Measurements from ENCODE around the gene REC114.

The REC114 gene

GRCh38 chr15:73564255-73564654, 121.3 kb downstream of the REC114 start:
- Histone ChIP-seq H3K27ac (no peak overlapping the region), H3K4me3 (IDR thresholded peaks at IDR 0.05; ENCODE audit: insufficient read depth, low read depth, low read length) (no peak overlapping the region), H3K9ac (no peak overlapping the region), H3K27me3 (ENCODE audit: insufficient read depth, low read depth) (no peaks in the 10 kb centered on the region), H2AFZ (ENCODE audit: low read depth) (no peak overlapping the region), H3K4me2 (no peak overlapping the region), H4K20me1 (ENCODE audit: insufficient read depth) (no peaks in the 10 kb centered on the region), H3K4me1 (ENCODE audit: low read depth, poor library complexity, severe bottlenecking) (no peaks in the 10 kb centered on the region), H3K36me3 (ENCODE audit: insufficient read depth) (no peaks in the 10 kb centered on the region), H3K79me2 (ENCODE audit: insufficient read depth, low read depth) (no peaks in the 10 kb centered on the region)
- TF ChIP-seq, protein P1, sequence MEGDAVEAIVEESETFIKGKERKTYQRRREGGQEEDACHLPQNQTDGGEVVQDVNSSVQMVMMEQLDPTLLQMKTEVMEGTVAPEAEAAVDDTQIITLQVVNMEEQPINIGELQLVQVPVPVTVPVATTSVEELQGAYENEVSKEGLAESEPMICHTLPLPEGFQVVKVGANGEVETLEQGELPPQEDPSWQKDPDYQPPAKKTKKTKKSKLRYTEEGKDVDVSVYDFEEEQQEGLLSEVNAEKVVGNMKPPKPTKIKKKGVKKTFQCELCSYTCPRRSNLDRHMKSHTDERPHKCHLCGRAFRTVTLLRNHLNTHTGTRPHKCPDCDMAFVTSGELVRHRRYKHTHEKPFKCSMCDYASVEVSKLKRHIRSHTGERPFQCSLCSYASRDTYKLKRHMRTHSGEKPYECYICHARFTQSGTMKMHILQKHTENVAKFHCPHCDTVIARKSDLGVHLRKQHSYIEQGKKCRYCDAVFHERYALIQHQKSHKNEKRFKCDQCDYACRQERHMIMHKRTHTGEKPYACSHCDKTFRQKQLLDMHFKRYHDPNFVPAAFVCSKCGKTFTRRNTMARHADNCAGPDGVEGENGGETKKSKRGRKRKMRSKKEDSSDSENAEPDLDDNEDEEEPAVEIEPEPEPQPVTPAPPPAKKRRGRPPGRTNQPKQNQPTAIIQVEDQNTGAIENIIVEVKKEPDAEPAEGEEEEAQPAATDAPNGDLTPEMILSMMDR (conservative IDR thresholded peaks at IDR 0.05; ENCODE audit: low read depth, low read length), result no peak

DNA sequence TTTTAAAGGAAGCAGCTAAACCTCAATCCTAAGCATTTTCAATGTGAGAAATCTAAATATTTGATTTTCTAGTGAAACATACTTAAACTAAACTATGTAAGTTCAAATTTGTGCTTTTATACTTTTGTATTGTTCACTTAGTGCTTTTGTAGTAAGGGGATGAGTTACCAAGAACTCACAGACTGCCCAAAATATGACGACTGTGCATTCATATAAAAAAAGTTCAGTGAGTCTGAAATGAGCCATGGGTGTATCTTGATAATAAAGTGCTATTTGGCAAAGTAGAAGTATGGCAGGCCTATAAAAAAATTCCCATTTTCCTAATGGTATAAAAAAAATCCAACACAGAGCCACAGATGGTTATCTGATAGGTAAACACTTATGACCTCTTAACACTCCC, 124.1 kb downstream of the REC114 start:
- TF ChIP-seq, protein P1 (conservative IDR thresholded peaks at IDR 0.05; ENCODE audit: low read depth, low read length), result no peak
- H3K36me3 ChIP-seq (ENCODE audit: insufficient read depth), result no peaks in the 10 kb centered on the region
- H3K27ac ChIP-seq, result no peak overlapping the region
- H3K4me2 ChIP-seq, result no peak overlapping the region
- no peaks in the 10 kb centered on the region for H3K27me3 ChIP-seq (ENCODE audit: insufficient read depth, low read depth)
- no peaks in the 10 kb centered on the region for H4K20me1 ChIP-seq (ENCODE audit: insufficient read depth)
- H3K9ac ChIP-seq, result no peak overlapping the region
- no peak overlapping the region for H3K4me3 ChIP-seq (IDR thresholded peaks at IDR 0.05; ENCODE audit: insufficient read depth, low read depth, low read length)
- H3K79me2 ChIP-seq (ENCODE audit: insufficient read depth, low read depth), result no peaks in the 10 kb centered on the region
- H3K4me1 ChIP-seq (ENCODE audit: low read depth, poor library complexity, severe bottlenecking), result no peaks in the 10 kb centered on the region
- H2AFZ ChIP-seq (ENCODE audit: low read depth), result no peak overlapping the region

DNA sequence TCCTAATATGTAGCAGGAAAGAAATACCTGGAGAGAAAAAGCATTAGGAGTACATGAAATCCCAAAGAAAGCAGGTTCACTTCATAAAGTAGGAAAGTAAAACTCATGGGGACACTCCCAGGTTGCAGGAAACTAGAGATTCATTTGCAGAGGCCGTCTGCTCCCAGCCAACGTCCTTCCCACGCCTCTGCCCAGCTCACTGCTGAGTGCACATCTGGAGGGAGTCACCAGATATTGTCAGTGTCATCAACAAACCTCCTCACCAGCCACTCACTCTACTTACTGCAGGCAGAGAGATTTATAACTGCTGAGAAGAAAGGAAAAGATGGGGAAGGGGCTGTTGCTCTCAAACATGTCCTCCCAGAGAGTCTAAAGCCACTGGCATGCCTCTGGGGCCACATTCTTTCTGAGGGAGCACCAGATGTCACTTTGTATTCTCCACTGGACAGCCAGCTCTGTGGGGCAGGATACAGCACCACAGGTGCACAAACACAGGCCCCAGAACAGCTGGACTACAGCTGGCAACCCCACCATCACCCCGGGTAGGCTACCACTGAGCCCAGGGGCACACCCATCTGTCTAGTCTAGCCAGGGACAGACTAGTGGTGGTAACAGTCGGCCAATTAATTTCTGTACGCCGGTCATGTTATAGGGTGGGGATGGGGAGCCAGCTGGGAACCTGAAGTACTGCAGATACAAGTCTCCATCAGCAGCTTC, 125.8 kb downstream of the REC114 start:
- Histone ChIP-seq H3K36me3 (ENCODE audit: insufficient read depth) (no peaks in the 10 kb centered on the region), H3K27me3 (ENCODE audit: insufficient read depth, low read depth) (no peaks in the 10 kb centered on the region), H2AFZ (ENCODE audit: low read depth) (no peak overlapping the region), H4K20me1 (ENCODE audit: insufficient read depth) (no peaks in the 10 kb centered on the region), H3K9ac (no peak overlapping the region), H3K4me2 (no peak overlapping the region), H3K79me2 (ENCODE audit: insufficient read depth, low read depth) (no peaks in the 10 kb centered on the region), H3K27ac (no peak overlapping the region), H3K4me1 (ENCODE audit: low read depth, poor library complexity, severe bottlenecking) (no peaks in the 10 kb centered on the region), H3K4me3 (IDR thresholded peaks at IDR 0.05; ENCODE audit: insufficient read depth, low read depth, low read length) (no peak overlapping the region)
- TF ChIP-seq, protein P1 (conservative IDR thresholded peaks at IDR 0.05; ENCODE audit: low read depth, low read length), result no peak

DNA sequence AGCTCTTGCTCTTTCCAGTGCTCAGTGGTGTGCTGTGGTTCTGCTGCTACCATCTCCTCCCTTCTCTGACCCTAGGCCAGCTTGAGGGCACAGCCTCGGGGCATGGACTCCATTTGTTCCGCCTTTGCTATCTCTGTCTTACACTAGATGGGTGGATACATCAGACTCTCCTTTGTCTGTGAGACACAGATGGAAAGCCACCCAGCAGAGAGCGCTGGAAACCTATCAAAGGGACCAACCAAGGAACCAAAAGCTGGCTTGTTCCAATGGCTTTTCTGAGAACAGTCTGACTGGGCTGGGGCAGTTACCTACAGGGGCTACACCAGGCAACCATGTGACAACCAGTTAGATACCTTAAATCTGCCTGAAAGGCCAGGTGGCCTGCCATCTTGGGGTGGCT, 126.4 kb downstream of the REC114 start:
- Histone ChIP-seq H2AFZ (ENCODE audit: low read depth) (no peak overlapping the region), H3K36me3 (ENCODE audit: insufficient read depth) (no peaks in the 10 kb centered on the region), H3K9ac (no peak overlapping the region), H3K4me3 (IDR thresholded peaks at IDR 0.05; ENCODE audit: insufficient read depth, low read depth, low read length) (no peak overlapping the region), H3K27ac (no peak overlapping the region), H4K20me1 (ENCODE audit: insufficient read depth) (no peaks in the 10 kb centered on the region), H3K79me2 (ENCODE audit: insufficient read depth, low read depth) (no peaks in the 10 kb centered on the region), H3K27me3 (ENCODE audit: insufficient read depth, low read depth) (no peaks in the 10 kb centered on the region), H3K4me1 (ENCODE audit: low read depth, poor library complexity, severe bottlenecking) (no peaks in the 10 kb centered on the region), H3K4me2 (no peak overlapping the region)
- TF ChIP-seq, protein P1 (conservative IDR thresholded peaks at IDR 0.05; ENCODE audit: low read depth, low read length), result no peak
